ENCODE results near the gene IGF1R.

IGF1R gene

DNA sequence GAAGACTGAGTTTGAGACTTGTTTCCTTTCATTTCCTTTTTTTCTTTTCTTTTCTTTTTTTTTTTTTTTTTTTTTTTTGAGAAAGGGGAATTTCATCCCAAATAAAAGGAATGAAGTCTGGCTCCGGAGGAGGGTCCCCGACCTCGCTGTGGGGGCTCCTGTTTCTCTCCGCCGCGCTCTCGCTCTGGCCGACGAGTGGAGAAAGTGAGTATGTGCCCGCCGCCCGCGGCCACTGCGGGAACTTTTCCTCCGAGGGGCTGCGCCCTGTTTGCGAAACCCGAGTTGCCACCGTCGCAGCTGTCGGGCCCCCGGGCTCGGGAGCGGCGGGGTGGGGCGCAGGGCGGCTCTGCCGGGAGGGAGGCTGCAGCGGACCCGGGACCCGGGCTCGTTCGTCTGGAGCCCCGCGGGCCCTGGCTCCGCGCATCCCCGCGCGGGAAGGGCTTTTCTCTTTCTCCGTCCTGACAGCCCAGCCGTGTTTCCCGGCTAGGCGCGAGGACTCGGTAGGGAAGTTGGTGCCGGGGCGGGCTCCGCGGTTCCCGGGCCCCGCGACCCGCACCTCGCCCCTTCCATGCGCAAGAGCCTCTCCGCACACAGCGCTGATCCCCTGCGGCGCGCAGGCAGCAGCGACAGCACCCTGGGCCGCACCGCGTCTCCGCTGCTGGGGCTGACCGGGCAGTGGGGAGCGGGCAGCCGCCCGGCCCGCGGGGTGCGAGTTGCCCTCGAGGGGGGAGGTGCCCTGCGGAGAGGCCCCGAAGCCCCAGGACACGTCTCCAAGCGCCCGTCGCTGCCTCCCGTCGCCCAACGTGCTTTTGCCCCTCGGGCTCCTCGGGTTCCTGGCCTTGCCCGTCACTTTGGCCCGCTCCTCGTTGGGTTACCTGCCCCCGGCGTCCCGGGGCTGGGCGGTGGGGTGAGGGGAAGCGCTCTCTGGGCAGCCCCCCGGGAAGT, 1.4 kb downstream of the IGF1R start:
- peak; percentile 16 for DNase-seq

DNA sequence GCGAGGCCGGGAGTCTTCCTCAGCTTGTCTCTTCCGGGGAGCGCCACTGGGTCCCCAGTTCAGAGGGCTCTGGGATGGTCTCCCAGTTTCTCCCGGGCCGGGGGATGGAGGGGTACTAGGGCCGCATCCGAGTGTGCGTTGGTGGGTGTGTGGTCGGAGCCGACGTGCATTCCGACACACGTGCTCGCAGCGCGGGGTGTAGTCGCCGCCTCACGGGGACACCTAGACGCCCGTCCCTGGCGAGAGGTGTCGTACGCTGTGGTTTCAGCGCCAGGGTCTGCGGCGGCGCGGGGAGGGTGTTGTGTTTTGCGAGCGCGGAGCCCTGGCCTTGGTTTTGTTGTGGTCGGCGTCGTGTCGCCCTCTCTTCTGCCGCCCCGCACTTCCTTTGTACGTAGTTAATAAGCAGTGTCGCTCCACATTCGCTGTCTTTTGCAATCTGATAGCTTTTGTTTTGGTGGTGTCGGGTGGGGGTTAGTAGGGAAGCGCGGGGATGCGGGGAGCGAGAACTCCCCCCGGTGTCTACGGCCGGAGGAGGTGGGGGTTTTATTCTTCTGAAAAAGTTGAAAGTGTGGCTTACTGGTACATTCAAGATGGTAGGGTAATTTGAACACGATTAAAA, 2.2 kb downstream of the IGF1R start:
- peak; percentile 30 for DNase-seq

DNA sequence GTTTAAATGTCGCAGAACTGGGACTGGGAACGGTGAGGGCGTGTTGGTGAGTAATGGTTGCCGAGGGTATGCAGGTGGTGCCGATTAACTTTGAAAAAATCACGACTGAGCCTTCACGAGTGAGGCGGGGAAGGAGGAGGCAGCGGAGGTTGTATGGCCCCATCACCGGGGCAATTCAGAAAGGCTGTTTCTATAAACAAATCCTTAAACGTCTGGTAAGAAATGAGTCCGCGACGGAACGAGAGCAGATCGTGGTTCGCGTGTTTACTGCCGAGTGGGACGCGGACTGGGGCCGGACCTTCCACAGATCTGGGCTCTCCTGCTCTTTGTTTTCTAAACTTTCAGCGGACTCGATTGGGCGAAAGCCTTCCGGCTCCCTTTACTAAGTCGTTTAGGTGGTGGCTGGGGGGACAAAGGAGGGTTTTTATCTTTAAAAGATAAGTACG, 2.7 kb downstream of the IGF1R start:
- DNase-seq: peak; percentile 20

DNA sequence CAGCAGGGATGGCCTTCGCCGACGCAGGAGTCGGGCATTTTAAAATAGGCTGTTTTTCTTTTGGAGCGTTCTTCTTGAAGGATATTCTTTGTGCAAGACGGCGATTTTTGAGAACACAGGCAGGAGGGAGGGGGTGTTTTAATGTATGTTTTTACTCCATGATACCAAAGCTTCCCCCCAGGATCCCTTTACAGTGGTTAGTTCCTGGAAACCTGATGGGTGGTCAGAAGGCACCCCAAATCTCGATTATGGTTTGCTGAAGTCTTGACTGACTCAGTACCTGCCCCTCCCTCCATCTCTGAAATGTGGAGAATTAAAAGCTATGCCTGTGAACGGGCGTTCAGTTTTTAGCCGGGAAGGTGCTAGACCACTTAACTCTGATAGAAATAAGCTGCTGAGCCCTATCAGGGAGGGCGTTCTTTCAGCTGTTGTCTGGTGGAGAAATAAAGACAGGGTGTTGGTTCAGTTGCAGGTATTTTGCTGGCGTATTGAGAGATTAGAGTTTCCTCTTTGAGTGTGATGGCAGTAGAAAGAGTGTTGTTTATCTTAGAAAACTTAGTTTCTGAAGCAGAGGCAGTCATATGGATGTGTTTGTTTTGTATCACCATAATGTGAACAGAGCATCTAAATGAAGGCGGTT, 3.4 kb downstream of the IGF1R start:
- peak; percentile 29 for DNase-seq

DNA sequence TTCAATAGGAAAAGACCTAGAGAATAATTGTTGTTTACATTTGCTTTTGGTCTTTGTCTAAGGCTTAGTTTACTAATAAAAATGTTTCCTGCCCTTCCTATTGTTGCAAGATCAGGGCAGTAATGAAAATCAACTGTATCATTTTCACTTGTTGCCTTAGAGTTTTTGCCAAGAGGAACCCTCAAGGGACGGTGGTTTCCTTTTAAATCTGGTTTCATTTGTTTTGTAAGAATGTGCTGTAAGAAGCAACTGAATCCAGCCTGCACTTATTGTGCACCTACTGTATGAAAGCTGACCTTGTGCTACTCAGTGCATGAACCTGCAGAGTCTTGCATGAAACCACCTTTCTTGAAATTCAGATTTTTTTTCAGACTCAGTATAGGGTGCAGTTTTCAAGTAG, 5.3 kb downstream of the IGF1R start:
- DNase-seq: peak; percentile 51

DNA sequence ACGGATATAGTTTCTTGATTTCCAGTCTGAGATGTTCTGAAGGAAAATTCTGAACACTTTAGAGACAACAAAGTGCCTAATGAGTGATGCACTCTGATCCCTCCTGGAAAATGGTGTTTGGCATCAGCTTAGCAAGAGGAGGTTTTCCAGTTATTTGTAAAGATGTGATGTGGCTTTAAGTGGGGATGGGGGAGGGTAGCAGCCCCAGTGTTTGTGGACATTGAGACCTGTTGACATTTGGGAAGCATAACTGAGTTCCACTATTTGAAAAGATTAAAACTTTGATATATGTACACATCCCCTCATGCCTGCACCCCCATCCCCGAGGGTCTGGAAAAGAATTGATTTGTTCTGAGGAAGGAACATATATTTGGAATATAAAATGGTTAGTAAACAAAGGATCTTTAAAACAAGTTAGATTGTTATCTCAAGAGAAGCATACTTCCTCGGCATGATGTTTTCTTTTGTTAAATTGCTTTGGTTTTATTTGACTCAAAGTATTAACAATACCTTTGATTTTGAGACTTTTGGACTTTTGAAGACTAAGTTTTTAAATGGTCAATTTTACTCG, 6.5 kb downstream of the IGF1R start:
- DNase-seq: no peak

DNA sequence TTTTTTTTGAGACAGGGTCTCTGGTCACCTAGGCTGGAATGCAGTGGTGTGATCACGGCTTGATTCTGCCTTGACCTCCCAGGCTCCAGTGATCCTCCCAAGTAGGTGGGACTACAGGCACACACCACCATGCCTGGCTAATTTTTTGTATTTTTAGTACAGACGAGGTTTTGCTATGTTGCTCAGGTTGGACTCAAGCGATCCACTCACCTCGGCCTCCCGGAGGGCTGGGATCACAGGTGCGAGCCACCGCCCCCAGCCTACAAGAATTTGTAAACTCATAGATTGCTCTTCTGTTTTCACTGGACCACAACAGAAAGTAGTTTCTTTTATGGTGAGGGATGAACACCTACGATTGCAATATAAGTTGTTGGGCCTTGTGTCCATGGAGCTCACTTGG, 7.4 kb downstream of the IGF1R start:
- no peak for DNase-seq

DNA sequence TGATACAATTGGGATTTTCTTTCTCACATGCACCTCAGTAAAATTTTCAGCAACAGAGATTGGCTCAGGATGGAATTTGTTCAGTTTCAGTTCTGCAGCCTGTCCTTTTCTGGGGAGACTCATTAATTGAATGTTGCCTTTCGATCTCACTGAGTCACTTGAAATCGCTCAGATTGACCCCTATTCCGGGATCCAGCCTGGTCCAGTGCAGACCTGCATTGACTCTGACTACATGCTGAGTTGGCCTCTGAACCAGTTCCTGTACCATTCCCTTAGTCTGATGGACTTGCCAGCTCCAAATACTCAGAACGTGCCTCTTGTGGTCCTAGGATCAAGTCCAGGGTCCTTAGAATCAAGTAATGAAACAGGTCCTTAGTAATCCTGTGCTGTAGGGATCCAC, 9.4 kb downstream of the IGF1R start:
- no peak for DNase-seq

DNA sequence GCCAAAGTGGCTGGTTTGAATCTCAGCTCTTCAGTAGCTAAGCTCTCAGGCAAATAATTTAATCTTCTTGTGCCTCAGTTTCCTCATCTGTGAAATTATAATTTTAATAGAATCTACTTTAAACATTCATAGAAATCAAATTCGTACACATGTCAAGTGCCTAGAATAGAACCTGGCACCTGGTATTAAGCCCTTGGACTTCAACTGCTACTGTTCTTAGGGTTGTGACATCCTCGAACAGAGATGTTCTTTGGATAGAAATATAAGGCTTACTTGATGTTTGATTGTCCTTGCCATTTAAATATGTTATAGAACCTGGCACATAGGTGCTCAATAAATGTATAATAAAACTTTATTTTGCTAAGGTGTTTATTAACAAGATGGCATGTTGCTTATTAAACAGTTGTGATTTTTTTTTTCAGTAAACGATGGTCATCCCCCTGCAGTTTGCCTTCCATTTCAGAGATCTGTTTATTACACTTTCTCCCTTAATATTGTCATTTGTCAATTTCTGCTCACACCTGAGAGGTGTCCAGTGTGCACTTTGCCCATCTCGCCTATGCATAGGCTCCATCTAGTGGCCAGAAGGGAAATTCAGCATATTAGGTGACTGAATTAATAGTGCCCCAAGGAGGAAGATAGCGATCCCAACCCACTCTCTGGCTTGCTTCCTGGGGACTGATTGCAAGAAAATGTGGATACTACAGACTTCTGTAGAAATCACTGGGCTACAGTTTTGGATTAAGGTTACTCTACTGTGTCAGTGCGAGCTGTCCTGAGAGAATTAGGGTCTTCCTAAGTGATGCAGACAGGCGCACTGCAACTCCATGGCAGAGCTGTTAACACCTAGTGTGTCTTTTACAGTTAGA, 10.7 kb downstream of the IGF1R start:
- peak; percentile 54 for DNase-seq

DNA sequence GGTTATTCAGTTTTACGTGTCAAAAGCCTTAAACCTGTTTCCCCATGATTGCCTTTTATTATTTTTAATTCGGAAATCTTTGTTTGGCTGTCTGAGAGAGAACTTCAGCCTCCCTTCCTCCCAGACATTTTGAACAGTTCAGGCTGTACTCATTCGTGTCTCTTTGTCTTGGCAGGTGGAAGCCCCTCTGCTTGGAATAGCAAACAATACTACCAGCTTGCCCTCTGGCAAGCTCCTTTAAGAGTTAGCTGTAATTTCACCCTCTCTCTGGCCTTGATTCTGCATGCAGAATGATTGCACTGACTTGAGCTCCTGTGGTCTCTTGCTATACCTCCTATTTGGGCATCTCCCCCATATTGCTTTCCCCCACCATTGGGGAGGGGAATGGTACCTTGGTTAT, 11.7 kb downstream of the IGF1R start:
- no peak for DNase-seq

DNA sequence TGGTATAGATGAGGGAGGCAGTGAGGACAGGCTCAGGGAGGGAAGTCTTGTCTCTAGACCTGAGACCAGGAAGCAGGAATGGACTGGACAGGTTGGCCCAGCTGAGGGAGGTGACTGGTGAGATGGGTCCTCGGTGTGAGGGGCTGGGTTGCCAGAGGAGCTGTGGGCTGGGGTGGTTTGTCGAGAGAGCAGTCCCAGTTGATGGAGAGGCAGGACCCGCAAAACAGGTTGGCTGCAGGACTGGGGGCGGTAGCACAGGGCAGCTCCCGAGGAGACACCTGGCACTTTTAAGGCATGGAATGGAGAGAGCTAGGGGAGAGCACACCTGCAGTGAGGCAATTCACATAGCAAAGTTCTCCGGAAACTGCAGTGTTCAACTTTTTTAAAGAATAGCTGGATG, 14.7 kb downstream of the IGF1R start:
- DNase-seq: no peak

DNA sequence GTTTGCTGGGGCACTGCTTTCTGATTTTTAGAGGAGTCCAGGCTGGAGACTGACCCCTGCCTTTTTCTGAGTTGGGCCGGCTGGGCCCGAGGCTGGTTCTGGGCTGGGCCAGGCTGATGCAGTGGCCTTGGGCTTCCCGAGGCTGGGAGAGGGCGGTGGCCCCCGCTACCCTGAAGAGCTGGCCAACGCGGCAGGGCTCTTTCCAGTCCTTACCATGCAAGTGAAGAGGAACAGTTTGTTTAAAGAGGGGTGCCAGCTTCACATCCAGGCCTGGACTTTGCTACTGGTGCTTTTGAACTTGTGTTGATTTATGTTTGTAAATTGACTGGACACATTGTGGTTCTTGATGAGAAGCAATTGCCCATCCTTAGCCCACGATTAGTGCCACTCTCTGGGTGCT, 15.3 kb downstream of the IGF1R start:
- DNase-seq: no peak

DNA sequence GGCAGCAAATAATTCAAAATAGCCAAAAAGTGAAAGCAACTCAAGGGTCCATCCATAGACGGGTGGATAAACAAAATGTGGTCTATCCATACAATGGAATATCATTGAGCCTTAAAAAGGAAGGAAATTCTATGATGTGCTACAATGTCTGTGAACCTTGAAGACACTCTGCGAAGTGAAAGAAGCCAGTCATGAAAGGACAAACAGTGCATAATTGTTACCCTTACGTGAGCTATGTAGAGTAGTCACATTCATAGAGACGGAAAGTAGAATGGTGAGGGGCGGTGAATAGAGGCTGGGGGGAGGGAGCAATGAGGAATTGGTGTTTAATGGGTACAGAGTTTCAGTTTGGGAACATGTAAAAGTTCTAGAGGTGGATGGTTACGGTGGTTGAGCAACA, 18.1 kb downstream of the IGF1R start:
- DNase-seq: no peak

DNA sequence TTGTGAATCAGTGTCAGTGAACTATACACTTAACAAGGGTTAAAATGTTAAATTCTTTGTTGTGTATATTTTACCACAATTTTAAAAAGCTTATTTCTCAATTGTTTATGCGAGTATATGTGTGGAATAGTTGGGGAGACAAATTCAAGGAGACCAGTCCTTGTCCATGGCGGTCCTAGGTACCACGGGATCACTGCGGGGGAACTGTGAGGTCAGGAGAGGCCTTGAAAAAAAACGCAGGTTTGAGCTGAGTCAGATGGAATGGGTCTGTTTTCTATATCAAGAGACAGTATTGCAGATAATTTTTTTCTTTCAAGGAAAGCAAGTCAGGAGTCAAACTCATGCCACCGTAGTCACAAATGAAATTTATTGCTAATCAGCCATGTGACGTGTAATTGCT, 18.5 kb downstream of the IGF1R start:
- no peak for DNase-seq

DNA sequence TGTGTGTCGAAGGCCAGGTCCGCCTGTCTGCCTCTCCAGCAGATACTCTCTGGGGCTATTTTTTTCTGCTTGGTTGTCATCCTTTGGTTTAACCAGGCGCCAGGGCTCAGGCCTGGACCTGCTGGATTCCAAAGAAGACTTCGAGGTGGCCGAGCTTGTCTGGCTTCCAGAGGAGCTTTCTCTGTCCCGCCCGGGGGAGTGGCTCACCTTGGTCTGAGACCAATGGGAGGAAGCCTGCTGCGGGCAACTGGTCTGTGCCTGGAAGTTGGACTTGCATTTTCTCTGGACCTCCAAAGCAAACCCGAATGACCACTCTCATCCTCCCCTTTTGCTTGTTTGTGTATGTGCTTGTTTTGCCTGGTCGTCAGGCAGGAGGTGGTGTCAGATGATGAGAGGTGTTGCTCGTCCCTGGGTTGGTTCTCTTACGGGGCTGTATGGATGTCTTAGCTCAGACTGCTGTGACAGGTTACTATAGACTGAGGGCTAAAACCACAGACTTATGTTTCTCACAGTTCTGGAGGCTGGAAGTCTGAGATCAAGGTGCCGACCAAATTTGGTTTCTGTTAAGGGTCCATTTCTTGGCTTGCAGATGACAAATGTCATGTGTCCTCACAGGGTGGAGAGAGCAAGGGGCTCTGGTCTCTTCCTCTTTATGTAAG, 19.3 kb downstream of the IGF1R start:
- DNase-seq: no peak

DNA sequence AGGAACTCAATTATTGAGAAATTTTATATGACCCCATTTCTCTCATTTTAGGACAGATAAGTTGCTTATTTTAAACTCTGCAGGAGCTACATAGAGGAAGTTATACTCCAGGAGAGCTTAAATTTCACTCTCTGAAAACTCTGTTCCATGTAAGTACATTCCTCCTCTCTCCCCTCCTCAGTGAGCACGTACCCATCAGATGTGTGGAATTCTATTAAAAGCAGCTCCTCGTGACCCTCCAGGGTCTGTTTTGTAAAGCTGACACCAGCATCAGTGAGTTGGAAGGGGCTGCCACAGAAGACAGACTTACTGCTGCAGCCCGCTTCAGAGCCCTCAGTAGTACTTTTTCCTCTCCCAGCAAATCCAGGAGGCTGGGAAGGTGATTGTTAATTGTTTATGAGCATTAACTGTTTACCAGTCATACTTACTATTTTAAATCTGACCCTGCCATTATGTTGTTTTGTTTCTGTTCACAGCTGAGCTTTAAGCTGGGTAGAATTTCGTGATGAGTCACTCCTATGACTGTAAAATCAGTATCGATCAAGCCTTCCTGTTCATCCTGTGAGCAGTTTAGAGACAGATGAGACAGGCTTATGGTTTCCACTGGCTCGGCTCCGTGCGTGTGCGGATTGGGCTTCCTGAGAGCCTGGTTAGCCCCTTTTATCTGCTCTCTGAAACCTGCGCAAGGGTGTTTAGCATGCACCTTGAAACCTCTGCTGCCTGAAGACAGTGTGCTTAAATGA, 20.4 kb downstream of the IGF1R start:
- DNase-seq: peak; percentile 68

DNA sequence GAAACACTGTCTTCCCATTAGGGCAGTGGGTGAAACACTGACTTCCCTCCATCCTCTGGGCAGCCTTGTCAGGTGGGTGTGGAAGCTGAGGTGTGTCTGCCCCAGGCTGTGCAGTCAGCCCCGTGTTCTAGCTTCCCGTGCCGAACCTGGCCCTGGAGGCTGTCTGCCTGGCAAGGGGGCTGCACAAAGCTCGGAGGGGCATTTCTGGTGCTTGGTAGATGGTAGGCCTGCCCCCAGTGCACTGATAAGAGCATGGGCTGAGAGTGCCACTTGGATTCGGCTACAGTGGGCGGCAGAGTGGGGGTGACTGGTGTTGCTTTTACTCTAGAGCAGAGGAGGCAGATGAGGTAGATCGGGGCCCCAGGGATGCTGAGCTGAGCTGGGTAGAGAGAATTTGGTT, 21.3 kb downstream of the IGF1R start:
- DNase-seq: no peak

DNA sequence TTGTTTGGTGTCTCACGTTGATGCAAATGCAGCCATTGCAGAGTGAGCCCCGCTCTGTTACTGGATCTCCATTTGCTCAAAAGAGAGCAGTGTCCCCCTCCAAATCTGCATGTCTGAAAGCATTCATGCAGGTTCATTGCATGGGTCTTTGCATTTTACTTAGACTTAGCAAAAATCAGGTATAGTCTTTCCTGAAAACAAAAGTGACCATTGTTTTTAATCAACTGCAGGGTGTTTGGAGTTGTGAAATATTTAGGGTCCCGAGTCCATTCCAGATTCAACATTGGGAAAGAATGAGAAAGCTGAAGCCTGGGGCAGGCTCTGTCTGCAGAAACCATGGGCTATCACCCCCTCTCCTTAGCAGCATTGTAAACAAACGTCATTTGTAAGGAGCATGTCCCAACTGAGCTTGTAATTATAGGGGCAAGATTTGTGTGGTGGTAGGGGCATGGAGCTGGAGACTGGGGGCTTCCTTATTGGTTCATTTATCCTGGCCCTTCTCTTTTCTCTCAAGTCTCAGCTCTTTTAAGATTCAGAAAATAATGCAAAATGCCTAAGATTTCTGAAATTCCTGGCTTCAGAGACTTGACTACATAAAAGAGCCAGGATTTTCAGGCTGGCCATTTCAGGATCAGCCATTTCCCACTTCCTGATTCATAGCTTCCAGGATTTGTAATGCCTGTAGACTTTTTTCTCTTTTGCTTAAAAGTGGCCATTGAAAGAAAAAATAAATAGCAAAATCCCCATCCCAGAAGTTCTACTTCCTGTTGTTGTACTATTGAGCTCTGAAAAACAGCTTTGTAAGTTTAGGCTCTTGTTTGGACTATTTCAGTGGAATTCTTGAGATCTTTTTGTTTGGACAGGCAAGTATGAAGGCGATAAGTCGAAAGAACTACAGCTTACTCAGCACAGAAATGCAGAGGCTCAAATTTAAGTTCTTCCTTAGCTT, 23.0 kb downstream of the IGF1R start:
- DNase-seq: peak; percentile 79

DNA sequence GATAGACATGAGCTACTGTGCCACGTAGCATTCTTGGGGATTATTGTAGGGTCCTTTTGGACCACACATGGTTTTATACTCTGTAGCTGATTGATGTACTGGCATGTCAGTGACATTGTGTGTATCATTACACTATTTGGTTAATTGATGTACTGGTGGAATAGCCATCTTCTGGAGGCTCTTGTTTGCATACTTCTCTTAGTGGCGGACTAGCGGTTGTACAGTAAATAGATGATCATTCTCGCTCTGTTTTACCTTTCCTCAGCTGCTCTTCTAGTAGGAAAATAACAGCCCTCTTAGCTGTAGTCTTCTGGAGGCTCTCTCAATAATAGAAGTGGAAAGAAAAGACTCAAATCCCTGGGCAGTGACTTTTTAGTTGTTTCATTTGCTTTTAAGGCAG, 24.8 kb downstream of the IGF1R start:
- DNase-seq: no peak

DNA sequence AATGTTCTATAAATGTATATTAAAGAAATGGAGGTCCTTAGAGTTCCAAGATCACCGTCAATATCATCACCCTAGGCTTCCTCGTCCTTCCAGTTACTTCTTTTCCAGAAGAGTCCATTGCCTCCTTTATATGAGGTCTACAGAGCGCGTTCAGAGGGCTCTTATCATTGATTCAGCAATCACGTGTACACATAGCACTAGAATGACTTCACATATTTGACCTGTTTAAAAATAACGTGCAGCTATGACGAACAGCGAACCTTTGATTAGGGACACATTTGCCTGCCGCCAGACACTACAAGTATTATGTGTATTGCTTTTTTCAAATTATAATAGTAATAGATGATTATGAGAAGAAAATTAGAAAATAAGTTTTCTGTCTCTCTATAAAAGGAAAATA, 26.0 kb downstream of the IGF1R start:
- DNase-seq: no peak
